NCI-H345 treated with DMSO at 0.1 percent for 48 hours (cell line): ENCODE results near the gene PALM.
"Not testable (repeated sequence)": the region's sequence is repeated elsewhere in the genome, so short reads cannot be mapped to it uniquely, and the experiment has no call there.

Source experiments
- DNase-seq: peaks from one replicate; lab custom pipeline; 2025; ENCODE audit not compliant: unreplicated experiment; lab: John Stamatoyannopoulos, UW

The PALM gene

DNA sequence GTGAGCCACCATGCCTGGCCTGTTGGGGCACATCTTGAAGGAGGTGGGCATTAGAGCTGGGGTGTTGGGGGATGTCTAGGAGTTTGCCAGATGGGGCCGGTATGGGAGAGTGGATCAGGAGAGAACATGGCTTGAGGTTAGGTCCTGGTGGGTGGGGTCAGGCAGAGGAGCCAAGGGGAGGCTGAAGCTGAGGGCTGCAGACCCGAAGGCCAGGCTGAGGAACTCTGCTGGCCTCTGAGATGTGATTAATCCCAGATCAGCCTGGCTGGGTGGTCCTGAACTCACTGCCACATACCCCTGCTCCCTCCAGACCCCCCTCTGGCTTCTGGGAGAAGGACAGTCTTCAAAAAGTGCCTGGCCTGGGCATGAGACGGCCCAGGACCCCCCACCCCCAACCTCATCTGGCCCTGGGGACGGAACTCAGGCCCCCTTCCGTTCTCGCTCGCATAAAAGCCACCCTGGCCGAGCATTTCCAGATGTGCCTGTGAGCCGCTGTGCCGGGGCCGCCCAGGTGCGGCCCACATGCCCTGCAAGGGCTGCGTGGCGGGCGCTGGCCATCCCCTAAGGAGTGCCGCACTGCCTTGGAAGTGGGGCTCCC, 29.8 kb upstream of the PALM start:
- DNase-seq, result no peak

DNA sequence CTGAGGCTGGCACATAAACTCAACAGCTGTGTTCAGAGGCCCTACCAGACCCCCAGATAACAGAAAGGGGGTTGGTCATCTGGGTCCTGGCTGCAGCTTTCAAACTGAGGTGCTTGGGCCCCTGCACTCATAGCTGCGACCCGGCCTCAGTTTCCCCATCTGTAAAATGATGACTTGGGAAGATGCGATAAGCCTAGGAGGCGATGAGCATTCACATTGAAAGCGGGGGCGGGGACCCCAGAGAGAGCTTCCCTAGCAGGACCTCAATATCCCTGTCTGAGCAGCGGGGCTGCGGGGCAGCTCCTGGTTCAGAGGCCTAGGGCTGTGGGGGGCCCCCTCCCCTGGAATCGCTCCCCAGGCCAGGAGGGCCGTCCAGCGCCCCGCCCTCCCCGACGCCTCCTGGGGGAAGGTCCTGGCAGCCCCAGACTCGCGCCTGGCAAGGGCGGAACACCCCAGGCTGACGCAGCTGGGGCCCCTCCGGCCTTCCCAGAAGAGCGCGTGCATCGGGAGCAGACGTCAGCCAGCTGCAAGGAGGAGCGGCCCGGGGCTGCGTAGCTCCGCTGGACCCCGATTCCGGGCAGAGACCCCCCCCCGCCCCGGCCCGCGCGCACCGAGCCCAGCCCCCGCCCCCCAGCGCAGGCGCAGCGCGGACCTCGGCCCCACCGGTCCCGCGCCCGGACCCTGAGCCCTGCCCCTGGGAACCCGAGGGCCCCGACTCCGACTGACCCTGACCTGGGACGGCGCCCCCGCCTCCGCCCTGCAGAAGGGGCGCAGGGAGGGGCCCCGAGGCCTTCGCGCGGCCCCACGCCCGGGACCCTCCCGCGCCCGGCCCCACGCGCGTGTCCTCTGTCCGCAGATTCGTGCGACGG, 29.1 kb upstream of the PALM start:
- DNase-seq, result no peak

DNA sequence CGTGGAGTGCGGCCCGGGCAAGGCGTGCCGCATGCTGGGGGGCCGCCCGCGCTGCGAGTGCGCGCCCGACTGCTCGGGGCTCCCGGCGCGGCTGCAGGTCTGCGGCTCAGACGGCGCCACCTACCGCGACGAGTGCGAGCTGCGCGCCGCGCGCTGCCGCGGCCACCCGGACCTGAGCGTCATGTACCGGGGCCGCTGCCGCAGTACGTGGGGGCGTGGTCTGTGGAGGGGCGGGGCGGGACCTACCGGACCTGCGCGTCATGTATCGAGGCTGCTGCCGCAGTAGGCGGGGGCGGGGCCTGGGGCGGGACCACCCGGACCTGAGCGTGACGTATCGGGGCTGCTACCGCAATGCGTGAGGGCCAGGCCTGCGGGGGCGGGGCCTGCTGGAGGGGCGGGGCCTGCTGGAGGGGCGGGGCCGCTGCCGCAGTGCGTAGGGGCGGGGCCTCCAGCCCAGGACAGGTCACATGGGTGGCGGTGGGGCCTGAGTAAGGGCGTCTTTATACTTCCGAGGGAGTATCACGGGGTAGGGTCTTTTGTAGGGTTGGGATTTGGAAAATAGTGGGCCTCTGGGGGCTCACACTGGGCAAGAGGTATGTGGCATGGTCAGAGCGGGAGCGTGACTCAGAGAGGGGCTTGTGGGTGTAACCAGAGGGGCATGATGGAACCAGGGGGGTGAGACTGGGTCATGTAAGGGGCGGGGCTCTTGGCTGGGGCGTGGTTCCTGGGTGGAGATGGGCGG, 28.3 kb upstream of the PALM start:
- peak; percentile 86 for DNase-seq

DNA sequence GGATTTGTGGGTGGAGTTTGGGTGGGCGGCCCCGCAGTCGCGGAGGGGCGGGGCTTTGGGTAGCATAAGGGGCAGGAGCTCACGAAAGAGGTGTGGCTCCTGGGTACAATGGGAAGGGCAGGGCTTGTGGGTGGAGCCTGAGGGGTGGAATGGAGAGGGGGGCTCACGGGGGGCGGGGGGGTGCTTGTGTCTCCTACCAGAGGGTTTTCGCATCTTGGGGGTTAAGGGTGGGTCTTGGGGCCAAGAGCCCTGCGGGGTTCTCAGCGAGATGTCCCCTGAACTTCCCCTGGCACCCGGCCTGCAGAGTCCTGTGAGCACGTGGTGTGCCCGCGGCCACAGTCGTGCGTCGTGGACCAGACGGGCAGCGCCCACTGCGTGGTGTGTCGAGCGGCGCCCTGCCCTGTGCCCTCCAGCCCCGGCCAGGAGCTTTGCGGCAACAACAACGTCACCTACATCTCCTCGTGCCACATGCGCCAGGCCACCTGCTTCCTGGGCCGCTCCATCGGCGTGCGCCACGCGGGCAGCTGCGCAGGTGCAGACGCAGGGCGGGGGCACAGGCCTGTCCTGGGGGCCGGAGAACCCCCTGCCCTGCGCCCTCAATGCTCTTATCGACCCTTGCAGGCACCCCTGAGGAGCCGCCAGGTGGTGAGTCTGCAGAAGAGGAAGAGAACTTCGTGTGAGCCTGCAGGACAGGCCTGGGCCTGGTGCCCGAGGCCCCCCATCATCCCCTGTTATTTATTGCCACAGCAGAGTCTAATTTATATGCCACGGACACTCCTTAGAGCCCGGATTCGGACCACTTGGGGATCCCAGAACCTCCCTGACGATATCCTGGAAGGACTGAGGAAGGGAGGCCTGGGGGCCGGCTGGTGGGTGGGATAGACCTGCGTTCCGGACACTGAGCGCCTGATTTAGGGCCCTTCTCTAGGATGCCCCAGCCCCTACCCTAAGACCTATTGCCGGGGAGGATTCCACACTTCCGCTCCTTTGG, 27.4 kb upstream of the PALM start:
- DNase-seq, result no peak

DNA sequence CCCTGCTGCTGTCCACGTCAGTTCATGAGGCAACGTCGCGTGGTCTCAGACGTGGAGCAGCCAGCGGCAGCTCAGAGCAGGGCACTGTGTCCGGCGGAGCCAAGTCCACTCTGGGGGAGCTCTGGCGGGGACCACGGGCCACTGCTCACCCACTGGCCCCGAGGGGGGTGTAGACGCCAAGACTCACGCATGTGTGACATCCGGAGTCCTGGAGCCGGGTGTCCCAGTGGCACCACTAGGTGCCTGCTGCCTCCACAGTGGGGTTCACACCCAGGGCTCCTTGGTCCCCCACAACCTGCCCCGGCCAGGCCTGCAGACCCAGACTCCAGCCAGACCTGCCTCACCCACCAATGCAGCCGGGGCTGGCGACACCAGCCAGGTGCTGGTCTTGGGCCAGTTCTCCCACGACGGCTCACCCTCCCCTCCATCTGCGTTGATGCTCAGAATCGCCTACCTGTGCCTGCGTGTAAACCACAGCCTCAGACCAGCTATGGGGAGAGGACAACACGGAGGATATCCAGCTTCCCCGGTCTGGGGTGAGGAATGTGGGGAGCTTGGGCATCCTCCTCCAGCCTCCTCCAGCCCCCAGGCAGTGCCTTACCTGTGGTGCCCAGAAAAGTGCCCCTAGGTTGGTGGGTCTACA, 25.9 kb upstream of the PALM start:
- no peak for DNase-seq

DNA sequence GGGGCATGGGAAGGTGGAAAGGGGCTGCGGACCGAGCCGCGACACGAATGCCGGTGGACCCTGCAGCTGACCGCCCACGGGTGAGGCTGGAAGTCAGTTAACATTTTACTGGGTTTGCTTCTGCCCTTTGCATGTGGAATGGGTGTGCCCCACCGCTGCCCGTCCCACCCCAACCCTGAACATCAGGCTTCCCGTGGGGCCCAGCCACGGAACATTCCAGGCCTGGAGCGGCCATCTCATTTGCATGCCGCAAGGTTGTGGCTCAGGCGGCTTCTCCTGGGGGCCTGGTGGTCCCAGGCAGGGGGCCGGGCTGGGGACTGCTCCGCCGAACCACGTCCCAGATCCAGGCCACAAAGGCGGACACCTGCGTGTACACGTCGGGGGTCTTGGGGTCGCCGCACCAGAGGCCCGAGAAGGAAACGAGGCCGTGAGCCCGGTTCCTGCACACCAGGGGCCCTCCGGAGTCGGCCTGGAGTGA, 23.2 kb upstream of the PALM start:
- DNase-seq, result no peak

DNA sequence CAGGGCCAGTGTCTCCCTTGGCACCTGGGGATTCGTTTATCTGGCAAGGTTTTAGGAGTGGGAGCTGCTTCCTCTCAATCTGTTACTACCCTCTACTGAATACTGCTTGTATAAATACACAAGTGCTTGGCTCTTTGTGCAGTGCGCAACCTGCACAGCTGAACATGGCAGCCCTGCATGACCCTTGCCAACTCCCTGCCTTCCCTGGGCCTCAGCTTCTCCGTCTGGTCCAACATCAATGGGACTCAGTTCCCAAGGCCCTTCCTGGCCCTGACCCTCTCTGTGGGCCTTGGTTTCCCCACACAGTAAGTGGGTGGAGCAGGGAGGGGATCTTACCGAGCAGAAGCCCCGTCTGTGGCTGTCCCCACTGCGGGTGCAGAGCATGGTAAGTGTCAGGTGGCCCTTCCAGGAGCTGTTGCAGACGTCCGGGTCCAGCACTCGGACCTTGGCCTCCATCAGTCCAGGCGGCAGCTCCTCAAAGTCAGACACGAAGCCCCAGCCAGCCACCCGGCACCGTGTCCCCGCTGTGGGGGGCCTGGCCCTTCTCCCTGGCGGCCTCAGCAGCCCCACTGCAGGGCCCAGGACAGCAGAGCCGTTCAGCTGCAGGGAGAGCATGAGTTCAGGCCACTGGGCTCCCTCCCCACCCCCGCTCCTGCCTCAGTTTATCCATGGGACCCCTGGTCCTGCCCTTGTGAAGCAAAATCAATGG, 22.0 kb upstream of the PALM start:
- DNase-seq, result no peak

DNA sequence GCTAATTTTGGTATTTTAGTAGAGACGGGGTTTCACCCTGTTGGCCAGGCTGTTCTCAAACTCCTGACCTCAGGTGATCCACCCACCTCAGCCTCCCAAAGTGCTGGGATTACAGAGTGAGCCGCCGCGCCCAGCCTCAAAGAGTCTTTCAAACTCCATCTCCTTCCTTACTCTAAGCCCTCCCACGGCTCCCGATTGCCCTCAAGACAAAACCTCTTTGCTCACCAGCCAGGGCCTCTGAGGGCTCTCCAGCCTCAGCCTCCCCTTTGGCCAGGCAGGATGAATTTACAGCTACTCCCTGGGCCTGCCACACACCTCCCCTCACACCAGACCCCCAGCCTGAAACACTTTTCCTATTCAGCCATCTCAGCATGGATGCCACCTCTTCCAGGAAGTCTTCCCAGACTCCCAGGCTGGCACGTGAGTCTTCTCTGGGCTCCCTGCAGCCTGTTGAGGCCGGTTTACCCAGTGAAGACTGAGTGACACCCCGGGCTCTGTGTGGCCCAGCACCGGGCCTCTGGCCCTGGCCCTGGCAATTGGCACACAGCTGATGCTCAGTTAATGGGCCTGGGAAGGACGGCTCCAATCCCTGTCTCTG, 21.1 kb upstream of the PALM start:
- DNase-seq, result no peak

DNA sequence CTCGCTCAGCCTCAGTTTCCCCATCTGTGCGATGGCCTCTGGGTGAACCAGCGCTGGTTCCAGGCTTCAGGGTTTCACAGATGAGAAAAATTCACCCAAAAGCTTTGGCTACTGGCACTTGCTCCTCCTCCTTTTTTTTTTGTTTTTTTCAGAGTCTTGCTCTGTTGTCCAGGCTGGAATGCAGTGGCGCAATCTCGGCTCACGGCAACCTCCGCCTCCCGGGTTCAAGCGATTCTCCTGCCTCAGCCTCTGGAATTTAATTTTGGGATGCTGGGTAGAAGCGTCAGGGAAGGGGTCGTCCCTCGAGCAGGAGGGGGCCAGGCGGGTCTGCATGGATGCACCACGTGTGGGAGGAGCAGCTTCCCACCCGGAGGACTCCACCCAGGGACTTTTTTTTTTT, 20.5 kb upstream of the PALM start:
- DNase-seq, result no peak

DNA sequence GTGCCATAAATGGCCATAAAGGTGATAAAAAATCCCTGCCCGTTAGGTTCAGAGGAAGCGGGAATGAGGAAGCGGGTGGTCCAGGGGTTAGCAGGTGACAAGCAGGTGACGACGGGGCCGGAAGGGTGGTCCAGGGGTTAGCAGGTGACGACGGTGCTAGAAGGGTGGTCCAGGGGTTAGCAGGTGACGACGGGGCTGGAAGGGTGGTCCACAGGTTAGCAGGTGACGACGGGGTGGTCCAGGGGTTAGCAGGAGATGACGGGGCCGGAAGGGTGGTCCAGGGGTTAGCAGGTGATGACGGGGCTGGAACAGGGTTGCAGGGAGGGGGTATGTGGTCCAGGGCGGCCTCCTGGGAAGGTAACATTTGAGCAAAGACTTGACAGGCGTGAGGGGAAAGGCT, 19.7 kb upstream of the PALM start:
- DNase-seq, result no peak

DNA sequence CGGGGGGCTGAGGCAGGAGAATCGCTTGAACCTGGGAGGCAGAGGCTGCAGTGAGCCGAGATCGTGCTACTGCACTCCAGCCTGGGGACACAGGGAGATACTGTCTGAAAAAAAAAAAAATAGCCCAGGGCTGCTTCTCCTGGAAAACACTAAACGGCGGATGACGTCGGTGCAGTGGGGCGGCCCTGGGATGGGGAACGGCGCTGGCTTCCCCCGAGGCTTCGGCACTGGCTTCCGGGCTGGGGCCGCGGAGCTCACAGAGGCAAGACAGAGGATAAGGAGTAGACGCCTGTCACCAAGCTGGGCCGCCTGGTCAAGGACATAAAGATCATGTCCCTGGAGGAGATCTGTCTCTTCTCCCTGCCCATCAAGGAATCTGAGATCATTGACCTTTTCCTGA, 18.5 kb upstream of the PALM start:
- no peak for DNase-seq

DNA sequence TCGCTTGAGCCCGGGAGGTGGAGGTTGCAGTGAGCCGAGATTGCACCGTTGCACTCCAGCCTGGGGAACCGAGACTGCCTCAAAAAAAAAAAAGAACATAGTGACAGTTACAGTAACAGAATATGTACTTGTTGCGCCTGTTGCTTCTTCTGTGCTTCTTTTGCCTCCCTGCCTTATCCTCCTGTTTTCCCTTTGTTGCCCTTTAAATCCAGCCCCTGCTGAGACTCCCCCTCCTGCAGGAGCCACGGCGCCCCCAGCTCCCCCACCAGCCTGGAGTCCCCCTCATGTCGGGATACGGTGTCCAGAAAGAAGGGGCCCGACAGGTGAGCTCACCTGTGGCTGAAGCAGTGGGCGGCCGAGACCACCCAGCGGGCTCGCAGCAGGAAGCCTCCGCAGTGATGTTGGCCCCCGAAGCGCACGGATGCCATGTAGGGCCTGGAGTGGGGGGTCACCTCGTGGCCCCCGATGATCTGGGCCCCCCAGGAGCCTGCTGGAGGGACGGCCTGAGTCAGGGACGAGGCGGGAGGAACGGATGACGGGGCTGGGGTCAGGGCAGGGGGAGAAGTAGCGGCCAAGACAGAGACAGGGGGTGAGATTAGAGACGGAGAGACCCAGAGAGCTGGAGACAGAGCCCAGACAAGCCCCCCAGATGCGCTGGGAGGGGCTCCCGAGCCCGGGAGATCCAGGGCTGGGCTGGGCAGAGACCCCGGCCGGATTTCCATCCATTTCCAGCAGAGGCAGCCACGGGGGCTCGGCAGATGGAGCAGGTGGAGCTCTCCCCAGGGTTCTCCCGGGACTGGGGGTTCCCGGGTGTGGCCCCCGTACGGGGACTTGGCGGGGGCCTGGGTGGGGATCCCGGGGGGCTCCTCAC, 14.0 kb upstream of the PALM start:
- no peak for DNase-seq

DNA sequence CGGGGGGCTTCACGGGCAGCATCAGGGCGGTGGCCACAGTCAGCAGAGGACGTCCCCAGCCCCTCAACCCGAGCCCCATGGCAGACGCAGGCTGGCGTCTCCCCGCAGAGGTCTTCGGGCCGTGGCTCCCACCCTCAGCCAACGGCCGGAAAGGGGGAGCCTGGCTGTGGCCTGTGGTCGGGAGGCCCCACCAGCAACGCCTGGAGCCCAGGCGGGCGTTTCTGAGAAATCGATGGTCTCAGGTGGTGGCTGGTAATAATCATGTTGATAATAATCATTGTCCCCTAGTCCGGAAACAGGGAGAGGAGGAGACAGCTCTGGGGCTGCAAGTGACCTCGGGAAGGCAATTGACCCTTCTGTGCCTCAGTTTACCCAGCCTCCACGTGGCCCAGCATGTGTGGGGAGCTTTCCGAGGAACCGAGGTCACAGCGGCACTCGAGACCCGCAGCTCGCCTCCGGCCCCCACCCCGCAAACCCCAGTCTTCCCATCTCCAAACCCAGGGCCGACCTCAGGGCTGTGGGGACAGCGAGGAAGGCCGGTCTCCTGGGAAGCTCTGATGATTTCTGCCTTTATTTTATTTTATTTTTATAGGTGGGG, 13.3 kb upstream of the PALM start, which contains the start of gene PRSS57:
Gene PRSS57 (minus strand): TSS at position 101 of the 598 bp plus-strand sequence. CDS start 22 bp downstream, at position 79.
- no peak for DNase-seq

DNA sequence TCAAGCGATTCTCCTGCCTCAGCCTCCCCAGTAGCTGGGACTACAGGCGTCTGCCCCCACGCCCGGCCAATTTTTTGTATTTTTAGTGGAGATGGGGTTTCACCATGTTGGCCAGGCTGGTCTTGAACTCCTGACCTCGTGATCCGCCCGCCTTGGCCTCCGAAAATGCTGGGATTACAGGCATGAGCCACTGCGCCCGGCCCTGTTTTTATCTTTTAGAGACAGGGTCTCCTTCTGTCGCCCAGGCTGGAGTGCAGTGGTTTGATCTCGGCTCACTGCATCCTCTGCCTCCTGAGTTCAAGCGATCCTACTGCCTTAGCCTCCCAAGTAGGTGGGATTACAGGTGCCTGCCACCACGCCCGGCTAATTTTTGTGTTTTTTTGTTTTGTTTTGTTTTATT, 10.2 kb upstream of the PALM start:
- DNase-seq, result not testable (repeated sequence)

DNA sequence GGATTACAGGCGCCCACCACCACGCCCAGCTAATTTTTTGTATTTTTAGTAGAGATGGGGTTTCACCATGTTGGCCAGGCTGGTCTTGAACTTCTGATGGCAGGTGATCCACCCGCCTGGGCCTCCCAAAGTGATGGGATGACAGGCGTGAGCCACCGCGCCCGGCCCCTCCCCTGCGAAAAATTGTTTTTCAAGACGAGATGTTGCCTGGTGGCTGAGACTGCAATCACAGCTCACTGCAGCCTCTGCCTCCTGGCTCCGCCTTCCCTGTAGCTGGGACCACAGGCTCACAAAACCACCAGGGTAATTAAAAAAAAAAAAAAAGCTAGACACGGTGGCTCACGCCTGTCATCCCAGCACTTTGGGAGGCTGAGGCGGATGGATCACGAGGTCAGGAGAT, 8.8 kb upstream of the PALM start:
- DNase-seq, result not testable (repeated sequence)

DNA sequence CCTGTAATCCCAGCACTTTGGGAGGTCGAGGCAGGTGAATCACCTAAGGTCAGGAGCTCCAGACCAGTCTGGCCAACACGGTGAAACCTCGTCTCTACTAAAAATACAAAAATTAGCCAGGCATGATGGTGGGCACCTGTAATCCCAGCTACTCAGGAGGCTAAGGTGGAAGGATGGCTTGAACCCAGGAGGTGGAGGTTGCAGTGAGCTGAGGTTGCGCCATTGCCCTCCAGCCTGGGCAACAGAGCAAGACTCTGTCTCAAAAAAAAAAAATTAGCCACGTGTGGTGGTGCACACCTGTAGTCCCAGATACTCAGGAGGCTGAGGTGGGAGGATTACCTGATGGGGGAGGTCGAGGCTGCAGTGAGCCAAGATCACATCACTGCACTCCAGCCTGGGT, 5.9 kb upstream of the PALM start:
- not testable (repeated sequence) for DNase-seq

DNA sequence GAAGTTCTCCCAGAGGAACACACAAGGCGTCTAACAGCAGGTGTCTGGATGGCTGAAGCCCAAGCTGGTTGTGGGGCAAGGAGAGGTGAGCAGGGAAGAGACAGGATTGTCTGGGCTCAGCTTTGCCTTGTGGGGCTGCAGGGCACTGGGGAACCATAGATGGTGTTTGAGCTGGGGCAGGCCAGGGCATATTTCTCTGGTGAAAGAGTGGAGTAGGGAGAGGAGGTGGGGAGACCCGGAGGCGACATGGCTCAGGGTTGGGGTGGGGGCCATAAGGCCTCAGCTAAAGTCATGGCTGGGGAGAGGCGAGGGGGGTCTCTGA, 5.4 kb upstream of the PALM start:
- no peak for DNase-seq
